Heart left ventricle (tissue), 16 donors: ENCODE measurements around the gene N4BP3. TPM values are rescaled to one million over a fixed set of nuclear protein-coding genes. Genes with fewer than 3 reads are reported as not detected.
A peak's percentile ranks its signal among the peaks of the same experiment; 100 is the strongest.

ENCODE experiments used
- ATAC-seq, 4 donors: fragments of 200-7000 bp; cut with Tn5 transposase; one replicate each; pipeline ENCODE4 v1.9.1; 2020 to 2022; ENCODE audit warnings: moderate library complexity in 4 of 4, mild to moderate bottlenecking in 3 of 4, moderate number of reproducible peaks in 1 of 4
- DNase-seq, 5 donors: peaks; one replicate each; pipeline ENCODE4 v3.0.0-alpha.2; 2020
- H3K27ac ChIP-seq, 12 donors: fragments of 200-600 bp; sonication (generic) in 4 of 12; one replicate each; pipeline versions ENCODE4 v1.5.0 to v1.8.0; 2016 to 2022; ENCODE audit warnings: mild to moderate bottlenecking in 2 of 12
- H3K27me3 ChIP-seq, 9 donors: fragments of 200-600 bp; sonication (generic) in 2 of 9; one replicate each; pipeline versions ENCODE4 v1.5.1 to v1.8.0; 2016 to 2022; ENCODE audit warnings: mild to moderate bottlenecking in 3 of 9
- H3K36me3 ChIP-seq, 9 donors: fragments of 200-600 bp; sonication (generic) in 2 of 9; one replicate each; pipeline versions ENCODE4 v1.5.0 to v1.8.0; 2018 to 2022; ENCODE audit warnings: mild to moderate bottlenecking in 2 of 9
- H3K4me1 ChIP-seq, 12 donors: fragments of 200-600 bp; sonication (generic) in 4 of 12; one replicate each; pipeline versions ENCODE4 v1.5.0 to v1.8.0; 2016 to 2022; ENCODE audit warnings: mild to moderate bottlenecking in 3 of 12
- H3K4me3 ChIP-seq, 12 donors: fragments of 200-600 bp; sonication (generic) in 4 of 12; one replicate each; pipeline versions ENCODE4 v1.5.0 to v1.8.0; 2017 to 2022; ENCODE audit warnings: mild to moderate bottlenecking in 9 of 12, moderate library complexity in 4 of 12
- H3K9me3 ChIP-seq, 12 donors: fragments of 200-600 bp; sonication (generic) in 4 of 12; one replicate each; pipeline versions ENCODE4 v1.5.0 to v1.8.0; 2016 to 2022; ENCODE audit warnings: mild to moderate bottlenecking in 1 of 12
- CTCF ChIP-seq, 12 donors: fragments of 200-600 bp; sonication (generic) in 4 of 12; IDR thresholded peaks; one replicate each; pipeline versions ENCODE4 v1.5.0 to v1.8.0; 2018 to 2022; ENCODE audit warnings: antibody characterized with exemption in 12 of 12, mild to moderate bottlenecking in 5 of 12
- POLR2A ChIP-seq, 2 donors: fragments of 450-650 bp; IDR thresholded peaks; one replicate each; pipeline ENCODE4 v1.6.1; 2017; ENCODE audit warnings: antibody characterized with exemption in 2 of 2, mild to moderate bottlenecking in 2 of 2, moderate library complexity in 2 of 2
- WGBS, 4 donors: extraction: QIAGEN DNeasy Blood & Tissue Kit in 2 of 4; methylation state at CpG; one replicate each; pipeline versions ENCODE4 v1.1.5 to v1.1.7; 2013 to 2018; 5-methylcytosine and 5-hydroxymethylcytosine counted together
- intact Hi-C, 10 donors: fragments of 100-400 bp; cut with DNase I; formaldehyde crosslinking; loops; one replicate each; pipeline versions ENCODE4 v1.11.1 to v1.14.2; 2022
- polyA plus RNA-seq, 2 donors: library from polyadenylated mRNA; stranded (reverse); fragments of 200-250 nt; gene quantifications; one replicate each; pipeline ENCODE4 v1.2.3, GENCODE V29; 2013
- total RNA-seq, 9 donors: library from RNA; depleted of rRNA in 2 of 9; stranded (reverse); fragments of >200 nt in 2 of 9; fragmentation: NEBNext Ultra II Directional in 3 of 9; extraction: Animal tissue kit (Norgen Biotek cat#: 25700) in 3 of 9; gene quantifications; one replicate each; pipeline versions ENCODE4 v1.1.0 to v1.2.4, GENCODE V29; 2016 to 2023
- donor health status: ischemic (EF 13 %, LVEDD 7.1; RV severe dilation, severe dysfunction).
- donor health status: healthy with polysubstance abuse.
- donor health status: DM: no; HTN: yes; CAD: no.
- donor health status: DM: no; HTN: no; CAD: no.
- donor health status: ischemic (EF 25% LVEDD 6.9; RV normal size, moderate dysfunction).
- donor health status: ischemic (EF 25% LVEDD 5.7; RV mildly dilated, moderate dysfunction).
- donor health status: healthy.
- donor health status: DM: yes; HTN: yes; CAD: no.
- donor health status: ischemic (EF 35%, LVEDD 5.7; RV mildly dilated, moderate dysfunction).
- donor health status: nonischemic (EF 11% LVEDD 7.7; RV severe dilation, severe dysfunction).
- donor health status: DM: yes; HTN: yes; CAD: no.
- donor health status: PGD.
- donor health status: ischemic (EF 29% LVEDD 5.4; RV normal size, mild dysfunction).
- donor health status: nonischemic (EF 23%, LVEDD 6.1; RV moderate dilation, normal function).

The N4BP3 gene
- total and polyA plus RNA-seq, 11 donors = 1.9 to 6.6 (median 2.8) TPM

GRCh38 chr5:178163772-178164735, 50.7 kb downstream of the N4BP3 start:
- ATAC-seq (peak; percentile 84 to 96 (median 96)), DNase-seq (peak; percentile 80 to 92 (median 82))
- 9 to 13% (median 11%) methylated on average over 23 to 33 of the region's 33 CpGs for WGBS, 4 donors
- H3K4me1 ChIP-seq = peaks cover 0 to 11% (median 5%) of the 10 kb centered on the region in 12 donors
- intact Hi-C loops = loop anchor here (1.0 to 2.0 kb wide), 4 partner anchors 87 to 89 kb away; no protein-coding TSS in a partner anchor
- H3K9me3 ChIP-seq = no peaks in the 10 kb centered on the region
- H3K27me3 ChIP-seq = peaks cover 6 to 35% (median 16%) of the 10 kb centered on the region in 9 donors
- no peak overlapping the region for H3K27ac ChIP-seq
- peak overlapping the region in 7 of 12 donors; percentile 6 to 35 (median 33) for H3K4me3 ChIP-seq
- no peaks in the 10 kb centered on the region for H3K36me3 ChIP-seq
- TF ChIP-seq CTCF (IDR thresholded peaks at IDR 0.05) (peak; percentile 96 to 100 (median 99)), POLR2A (IDR thresholded peaks at IDR 0.05) (no peak)

DNA sequence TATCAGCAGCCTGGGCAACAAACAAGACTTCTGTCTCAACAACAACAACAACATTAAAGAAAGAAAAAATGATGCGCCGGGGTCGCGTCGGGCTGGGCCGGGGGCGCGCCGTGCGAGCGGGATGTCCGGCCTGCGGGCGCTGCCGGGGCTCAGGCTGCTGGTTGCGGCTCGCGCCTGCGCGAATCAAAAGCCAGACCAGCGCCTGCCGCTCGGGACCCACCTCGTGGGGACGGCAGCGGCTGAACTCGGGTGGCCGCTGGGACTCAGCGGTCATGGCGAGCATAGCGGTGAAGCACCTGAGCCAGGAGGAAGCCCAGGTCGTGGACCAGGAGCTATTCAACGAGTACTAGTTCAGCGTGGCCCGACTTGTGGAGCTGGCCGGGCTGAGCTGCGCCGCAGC, 52.2 kb downstream of the N4BP3 start:
- ATAC-seq = no peak
- H3K4me3 ChIP-seq = peak overlapping the region in 1 of 12 donors; percentile 10

DNA sequence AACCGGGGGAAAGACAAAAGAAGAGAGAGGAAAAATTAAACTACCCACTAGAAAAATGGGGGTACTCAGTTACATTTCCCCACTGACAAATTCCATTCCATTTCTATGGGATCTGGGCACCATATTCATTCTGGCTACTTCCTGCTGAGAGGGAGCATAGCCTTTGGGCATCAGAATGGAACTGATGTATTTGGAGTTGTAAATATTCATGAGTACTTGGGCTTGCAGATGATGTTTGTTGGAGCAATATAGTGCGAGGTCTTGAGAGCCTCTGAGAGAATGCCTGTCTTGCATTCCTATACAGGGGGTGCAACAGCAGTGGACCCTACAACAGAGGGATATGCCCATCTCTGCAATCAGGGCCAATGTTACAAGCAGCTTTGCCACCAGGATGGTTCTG, 57.1 kb downstream of the N4BP3 start:
- peaks cover under 1 to 10% (median 5%) of the 10 kb centered on the region in 9 donors for H3K27me3 ChIP-seq
- ATAC-seq (no peak), DNase-seq (no peak)
- H3K36me3 ChIP-seq = no peaks in the 10 kb centered on the region
- H3K4me3 ChIP-seq = no peak overlapping the region
- 75 to 89% (median 83%) methylated on average over 2 of the region's 2 CpGs for WGBS, 4 donors
- TF ChIP-seq CTCF (IDR thresholded peaks at IDR 0.05) = no peak
- no peak for TF ChIP-seq POLR2A (IDR thresholded peaks at IDR 0.05)
- intact Hi-C loops = no loop called here
- H3K4me1 ChIP-seq = peaks cover 0 to 2% (median 0%) of the 10 kb centered on the region in 12 donors
- H3K9me3 ChIP-seq = no peaks in the 10 kb centered on the region
- no peak overlapping the region for H3K27ac ChIP-seq

More for the DNA sequence above, 52.2 kb downstream of the N4BP3 start:
- DNase-seq = no peak
- Histone ChIP-seq H3K36me3 (no peaks in the 10 kb centered on the region), H3K4me1 (peaks cover 0 to 11% (median 5%) of the 10 kb centered on the region in 12 donors), H3K9me3 (no peaks in the 10 kb centered on the region), H3K27me3 (peaks cover 6 to 35% (median 16%) of the 10 kb centered on the region in 9 donors), H3K27ac (no peak overlapping the region)
- WGBS, 4 donors = 23 to 35% (median 28%) methylated on average over 19 to 38 of the region's 38 CpGs
- intact Hi-C loops = loop anchor here in 4 of 10 donors (2.0 kb wide), 2 partner anchors 89 to 91 kb away; no protein-coding TSS in a partner anchor
- TF ChIP-seq POLR2A (IDR thresholded peaks at IDR 0.05) = no peak
- no peak for TF ChIP-seq CTCF (IDR thresholded peaks at IDR 0.05)

DNA sequence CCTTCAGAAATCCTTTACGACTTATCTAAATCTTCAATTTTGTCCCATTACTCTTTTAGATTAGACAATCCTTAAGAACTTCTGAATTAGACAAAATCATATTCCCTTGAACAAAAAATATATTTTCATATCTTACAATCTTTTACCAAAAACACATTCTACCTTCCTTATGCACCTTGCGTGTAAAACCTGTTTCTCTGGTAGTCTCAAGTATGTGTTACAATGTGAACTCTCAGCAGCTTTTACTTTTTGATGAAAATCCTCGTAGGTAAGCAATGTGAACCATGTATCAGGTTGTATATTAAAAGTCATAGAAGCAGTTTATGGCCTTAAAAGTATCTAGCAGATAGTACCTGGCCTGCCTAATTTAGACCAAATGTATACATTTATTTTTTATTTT, 61.1 kb downstream of the N4BP3 start:
- intact Hi-C loops = no loop called here
- no peak overlapping the region for H3K27ac ChIP-seq
- 86 to 93% (median 92%) methylated on average over 3 of the region's 3 CpGs for WGBS, 4 donors
- no peaks in the 10 kb centered on the region for H3K36me3 ChIP-seq
- H3K27me3 ChIP-seq = peaks cover 0 to 1% (median 0%) of the 10 kb centered on the region in 9 donors
- H3K4me1 ChIP-seq = no peaks in the 10 kb centered on the region
- DNase-seq = no peak
- ATAC-seq = no peak
- TF ChIP-seq CTCF (IDR thresholded peaks at IDR 0.05) = no peak
- TF ChIP-seq POLR2A (IDR thresholded peaks at IDR 0.05) = no peak
- H3K4me3 ChIP-seq = no peak overlapping the region
- peaks cover 0 to 5% (median 0%) of the 10 kb centered on the region in 12 donors for H3K9me3 ChIP-seq
